Fibroblast of pulmonary artery (primary cell): ENCODE results near the gene AKAP6.

Experiments
- DNase-seq: peaks from one replicate; pipeline ENCODE4 v3.0.0-alpha.2; 2010; ENCODE audit warnings: low read depth
- H3K4me3 ChIP-seq: replicated peaks from 2 replicates; pipeline ENCODE4 v1.5.1; 2011; ENCODE audit warnings: low read depth, mild to moderate bottlenecking, control low read depth, low read length, moderate library complexity
- CTCF ChIP-seq: IDR thresholded peaks from 2 replicates; pipeline ENCODE4 v1.5.1; 2011; ENCODE audit warnings: mild to moderate bottlenecking, control low read depth, low read length, inconsistent platforms; ENCODE audit errors: missing control alignments

Gene AKAP6

DNA sequence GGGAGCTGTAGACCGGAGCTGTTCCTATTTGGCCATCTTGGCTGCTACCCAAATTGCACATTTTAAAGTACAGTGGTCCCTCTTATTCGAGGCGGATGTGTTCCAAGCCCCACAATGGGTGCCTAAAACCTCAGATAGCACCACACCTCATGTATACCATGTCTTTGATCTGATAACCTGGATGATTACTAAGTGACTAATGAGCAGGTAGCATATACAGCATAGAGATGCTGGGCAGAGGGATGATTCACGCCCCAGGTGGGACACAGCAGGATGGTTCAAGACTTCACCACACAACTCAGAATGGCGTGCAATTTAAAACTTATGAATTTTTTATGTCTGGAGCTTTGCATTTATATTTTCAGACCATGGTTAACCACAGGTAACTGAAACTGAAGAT lies 255.0 kb downstream of the AKAP6 start:
- DNase-seq, result no peak
- no peak for TF ChIP-seq CTCF
- no peak overlapping the region for H3K4me3 ChIP-seq

GRCh38 chr14:32587461-32587860 lies 258.4 kb downstream of the AKAP6 start:
- no peak for DNase-seq

DNA sequence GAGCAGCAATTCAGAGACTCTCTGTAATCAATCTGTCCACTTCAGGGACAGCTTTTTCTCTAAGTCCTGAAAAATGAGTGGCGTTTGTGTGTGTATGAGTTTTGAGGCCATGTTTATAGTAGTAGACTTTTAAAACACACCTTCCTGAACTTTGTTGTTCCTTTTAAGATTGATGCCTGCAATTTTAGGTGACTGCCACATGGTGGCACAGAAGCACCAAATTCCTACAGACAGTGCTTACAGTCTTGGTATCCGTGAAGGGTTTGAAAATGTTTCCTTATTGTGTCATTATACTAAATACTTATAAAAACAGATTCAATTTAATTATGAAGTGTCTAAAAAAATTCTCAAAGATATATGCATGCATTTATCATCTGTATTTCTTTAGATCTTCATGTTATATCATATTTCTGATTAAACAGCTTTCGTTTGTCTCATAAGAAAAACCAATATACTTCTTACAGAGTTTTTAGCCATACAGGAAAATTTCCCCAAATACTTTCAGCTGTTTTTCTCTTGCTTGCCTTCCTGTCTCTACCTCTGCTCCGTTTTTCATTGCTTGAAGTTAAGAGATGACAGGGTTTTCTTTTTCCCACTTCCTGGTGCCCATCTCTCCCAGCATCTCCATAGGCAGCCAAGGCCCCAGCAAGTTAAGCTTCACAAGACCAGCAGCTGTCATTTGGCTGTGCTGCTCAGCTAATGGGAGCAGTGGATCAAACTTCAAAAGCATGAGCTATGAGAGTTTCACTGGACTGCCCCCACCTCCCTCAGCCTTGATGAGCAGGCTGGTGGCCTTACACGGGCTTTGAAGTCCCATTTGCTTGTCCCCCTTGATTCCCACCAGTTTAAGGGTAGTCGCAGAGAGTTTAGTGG lies 259.6 kb downstream of the AKAP6 start:
- TF ChIP-seq CTCF, result peak; percentile 92
- peak; percentile 80 for DNase-seq
- no peak overlapping the region for H3K4me3 ChIP-seq

More at GRCh38 chr14:32587461-32587860, 258.4 kb downstream of the AKAP6 start:
- no peak for TF ChIP-seq CTCF
- no peak overlapping the region for H3K4me3 ChIP-seq

DNA sequence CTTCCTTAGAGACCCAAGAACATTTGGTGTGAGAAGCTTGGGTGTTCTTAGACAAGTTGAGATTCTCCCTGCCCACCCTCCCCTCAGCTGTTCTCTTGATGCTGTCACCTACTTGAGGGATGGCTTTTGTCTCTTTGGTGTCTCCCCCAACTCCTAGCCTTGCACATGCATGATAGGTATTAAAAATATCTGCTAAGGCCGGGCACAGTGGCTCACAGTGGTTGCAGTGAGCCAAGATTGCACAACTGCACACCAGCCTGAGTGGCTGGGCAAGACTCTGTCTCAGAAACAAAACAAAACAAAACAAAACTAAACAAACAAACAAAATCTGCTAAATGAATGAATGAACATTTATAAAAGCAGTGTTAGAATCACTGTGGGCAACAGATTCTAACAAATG lies 261.1 kb downstream of the AKAP6 start:
- H3K4me3 ChIP-seq, result no peak overlapping the region
- no peak for DNase-seq
- no peak for TF ChIP-seq CTCF

DNA sequence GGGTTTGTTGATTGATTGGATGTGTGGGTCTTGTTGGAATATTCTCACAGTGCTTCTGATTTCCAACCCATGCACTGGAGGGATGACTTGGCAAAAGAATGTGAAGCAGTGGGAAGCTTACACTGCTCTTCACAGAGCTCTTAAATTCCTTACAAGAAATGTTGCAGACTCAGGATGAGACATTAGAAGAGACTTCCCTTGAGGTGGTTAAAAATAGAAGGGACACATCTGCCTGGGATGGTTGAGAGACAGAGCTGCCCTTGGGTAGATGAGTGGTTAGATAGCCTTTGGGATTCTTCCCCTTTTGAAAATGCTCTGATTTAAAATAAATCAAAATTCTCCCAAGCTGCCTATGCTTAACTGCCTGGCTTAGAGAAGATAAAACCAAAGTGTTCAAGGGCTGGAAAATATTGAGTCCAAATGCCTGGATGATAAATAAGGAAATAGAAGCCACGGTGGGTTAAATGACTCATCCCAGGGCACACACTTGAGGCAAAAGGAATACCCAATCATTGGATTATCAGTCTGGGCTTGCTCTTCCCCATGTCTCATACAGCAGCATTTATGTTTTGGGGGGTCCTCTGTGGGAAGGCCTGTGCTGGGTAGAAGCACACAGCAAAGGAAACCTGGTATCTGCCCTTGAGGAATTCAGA lies 264.3 kb downstream of the AKAP6 start:
- H3K4me3 ChIP-seq, result no peak overlapping the region
- peak; percentile 56 for DNase-seq
- TF ChIP-seq CTCF, result no peak

DNA sequence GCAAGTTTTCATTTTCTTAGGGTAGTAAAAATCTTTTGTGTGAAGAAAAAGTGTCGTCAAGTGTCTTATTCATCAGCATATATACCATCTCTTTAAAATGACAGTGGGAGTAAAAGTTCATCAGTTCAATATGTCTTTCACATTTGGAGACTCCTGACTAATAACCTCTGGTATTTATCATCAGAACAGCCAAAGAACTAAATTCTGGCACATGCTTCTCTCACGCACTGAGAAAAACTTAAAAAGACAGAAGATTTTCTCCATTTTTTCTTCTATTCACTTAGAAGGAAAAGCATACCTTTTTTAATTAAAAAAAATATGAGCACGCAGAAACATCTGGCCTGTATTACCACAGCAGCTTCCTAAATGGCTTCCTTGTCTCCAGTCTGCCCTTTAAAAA lies 265.7 kb downstream of the AKAP6 start:
- TF ChIP-seq CTCF, result no peak
- DNase-seq, result peak; percentile 53
- H3K4me3 ChIP-seq, result no peak overlapping the region

DNA sequence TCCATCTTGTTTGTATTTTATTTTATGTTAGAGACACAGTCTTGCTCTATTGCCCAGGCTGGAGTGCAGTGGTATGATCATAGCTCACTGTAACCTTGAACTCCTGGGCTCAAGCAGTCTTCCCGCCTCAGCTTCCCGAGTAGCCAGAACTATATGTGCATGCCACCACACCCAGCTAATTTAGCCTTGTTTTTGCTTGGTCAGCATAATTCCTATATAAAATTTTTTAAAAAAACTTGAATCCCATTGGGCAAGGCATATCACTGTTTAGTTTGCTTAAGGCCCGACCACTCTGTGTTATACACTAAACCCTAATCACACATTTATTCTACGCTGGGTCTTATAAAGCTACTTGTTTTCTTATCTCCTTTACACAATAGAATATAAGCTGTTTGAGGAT lies 266.4 kb downstream of the AKAP6 start:
- no peak for DNase-seq
- no peak for TF ChIP-seq CTCF
- no peak overlapping the region for H3K4me3 ChIP-seq
